CD4-positive, alpha-beta T cell treated with Interleukin-10 for 1 hour (primary cell): Measurements from ENCODE around the gene DPH5.

Experiments used
- DNase-seq: peaks from one replicate; pipeline ENCODE4 v3.0.0-alpha.2; 2020

DPH5 gene

DNA sequence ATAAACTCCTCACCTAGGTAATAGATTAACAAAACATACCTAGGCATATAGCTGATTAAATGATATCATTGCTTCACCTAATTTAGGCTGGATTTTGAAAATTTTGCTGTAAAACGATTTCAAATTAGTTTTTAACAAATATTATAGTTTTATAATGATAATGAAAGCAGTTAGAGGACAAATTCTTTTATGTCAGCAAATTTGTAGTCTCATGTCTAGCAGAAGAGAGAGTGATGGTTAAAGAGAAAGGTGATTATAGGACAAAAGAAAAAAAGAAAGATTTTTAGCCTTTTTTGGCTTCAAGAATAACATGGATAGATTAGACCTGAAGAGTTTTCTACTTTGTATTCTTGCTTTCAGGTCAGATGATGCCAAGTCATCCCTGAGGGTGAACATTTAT, 3.6 kb upstream of the DPH5 start:
- no peak for DNase-seq

DNA sequence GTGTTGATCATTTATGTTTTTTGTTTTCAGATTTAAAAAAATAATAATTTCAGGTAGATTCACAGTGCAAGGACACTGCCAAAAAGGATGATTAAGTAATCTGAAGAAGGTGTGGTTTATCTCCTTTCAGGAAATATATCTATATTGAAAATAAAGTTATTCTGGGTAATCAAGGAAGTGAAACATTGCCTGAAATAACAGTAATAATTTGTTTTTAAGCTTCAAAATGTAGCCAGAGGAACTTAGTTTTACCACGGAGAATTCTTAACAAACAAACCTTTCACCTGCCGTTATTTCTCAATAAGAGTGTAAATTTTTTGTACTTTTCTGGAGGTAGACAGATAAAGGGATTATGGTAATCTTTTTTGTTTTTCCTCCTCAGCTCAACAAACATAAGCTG, 2.9 kb upstream of the DPH5 start:
- no peak for DNase-seq

DNA sequence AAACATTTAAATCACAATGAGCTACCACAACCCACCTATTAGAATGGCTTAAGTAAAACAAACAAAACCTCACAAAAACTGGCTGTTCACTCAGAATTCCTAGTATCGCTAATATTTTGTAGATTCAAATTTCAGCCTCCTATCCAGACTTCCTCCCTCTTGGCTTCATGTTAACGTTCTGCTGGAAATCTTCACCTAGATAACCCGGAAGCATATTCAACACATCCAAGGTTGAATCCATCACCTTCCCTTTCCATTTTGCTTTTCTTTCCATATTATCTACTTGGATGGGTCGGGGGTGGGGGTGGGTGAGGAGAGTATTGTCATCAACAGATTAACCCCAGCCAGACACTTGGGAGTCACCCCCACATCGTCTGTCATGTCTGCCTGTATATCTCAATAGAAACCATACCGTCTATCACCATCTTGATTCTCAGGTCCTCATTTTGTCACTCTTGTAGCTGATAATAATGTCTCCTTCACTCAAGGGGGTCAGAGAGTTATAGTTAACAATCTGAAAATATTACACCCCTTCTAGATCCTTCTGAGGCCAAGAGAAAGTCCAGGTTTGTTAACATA, 1.7 kb upstream of the DPH5 start:
- DNase-seq = no peak

DNA sequence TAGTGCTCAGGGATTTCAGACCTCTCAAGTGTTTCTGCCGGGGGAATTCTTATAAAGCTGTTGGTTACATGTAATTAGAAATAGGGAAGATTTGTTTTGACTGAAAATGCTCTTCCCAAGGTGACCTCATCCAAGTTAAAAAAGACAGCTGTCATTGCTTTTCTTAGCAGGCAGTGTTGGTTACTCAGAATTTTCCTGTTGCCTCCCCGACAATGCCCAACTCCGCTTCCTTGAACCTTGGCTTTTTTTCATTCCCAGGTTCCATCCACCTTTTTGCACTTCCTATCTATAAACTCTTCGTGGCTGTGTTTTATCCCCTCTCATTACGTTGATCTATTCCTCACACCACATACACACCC, 825 bp upstream of the DPH5 start:
- DNase-seq = no peak

DNA sequence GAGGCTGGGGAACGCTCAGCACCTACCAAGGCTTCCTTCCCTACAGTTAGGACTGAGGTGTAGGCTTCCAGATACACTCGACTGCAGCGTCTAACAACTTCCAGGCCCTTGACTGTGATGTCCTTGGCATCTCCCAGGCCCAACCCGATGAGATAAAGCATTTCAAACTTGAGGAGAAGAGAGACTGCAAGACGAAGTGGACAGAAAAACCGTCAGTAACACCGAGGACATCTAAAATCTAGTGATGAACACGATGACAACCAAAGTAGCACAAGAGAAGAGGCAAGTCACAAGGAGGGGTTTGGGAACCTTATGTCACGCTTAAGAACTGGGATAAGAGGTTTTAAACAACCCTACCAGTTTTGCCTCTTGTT, 314 bp downstream of the DPH5 start:
- DNase-seq = peak; percentile 39

DNA sequence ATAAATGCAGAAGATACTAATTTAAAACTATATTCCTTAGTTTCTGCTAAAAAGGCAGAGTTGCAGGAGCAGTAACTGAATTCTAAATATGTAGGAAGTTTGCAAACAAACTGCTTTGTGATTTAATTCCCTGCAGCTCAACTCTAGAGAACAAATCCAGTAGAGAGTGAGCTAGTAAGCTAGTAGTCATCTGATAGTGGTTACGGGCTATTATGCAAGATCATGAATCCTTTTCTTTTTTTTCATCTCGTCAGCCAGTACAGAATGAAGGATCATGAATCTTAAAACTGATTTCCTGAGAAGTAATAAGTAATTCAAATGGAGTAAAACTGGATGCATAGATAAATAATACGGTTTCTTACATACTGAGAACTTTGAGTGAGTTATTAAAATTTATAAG, 3.3 kb downstream of the DPH5 start:
- DNase-seq = no peak

DNA sequence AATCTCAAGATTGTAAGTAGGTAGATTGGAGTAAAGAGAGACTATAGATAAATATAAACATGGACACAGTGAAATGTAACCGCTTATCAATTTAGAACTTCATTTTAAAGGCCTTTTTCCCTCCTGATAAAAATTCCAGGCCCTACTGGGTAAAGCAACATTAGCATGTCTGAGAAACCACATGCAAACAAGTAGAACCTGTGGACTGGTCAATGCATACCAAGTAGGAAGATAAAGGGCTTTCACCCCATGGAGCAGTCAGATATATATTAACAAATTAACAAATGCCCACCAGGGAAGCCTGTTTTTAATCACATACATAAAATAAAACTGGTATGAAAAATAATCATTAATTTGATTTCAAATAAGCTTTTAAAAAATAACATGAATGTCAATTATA, 8.1 kb downstream of the DPH5 start:
- no peak for DNase-seq

DNA sequence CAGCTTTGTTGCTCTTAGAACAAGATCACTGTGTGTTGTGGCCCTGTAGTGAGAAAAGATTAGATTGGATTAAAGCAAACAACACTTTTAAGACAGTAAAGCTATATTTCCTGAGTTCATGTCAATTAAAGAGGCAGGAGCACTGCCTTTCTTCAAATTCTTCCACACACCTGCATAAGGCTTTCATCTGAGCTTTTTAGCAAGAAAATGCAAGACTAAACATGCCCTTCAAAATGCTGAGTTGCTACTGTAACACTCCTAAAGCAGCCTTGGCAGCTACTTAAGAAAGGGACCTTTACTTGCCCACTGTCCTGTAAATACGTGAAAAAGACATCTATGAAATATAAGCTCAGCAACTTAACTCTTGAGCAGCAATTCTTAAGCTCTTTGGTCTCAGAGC, 11.8 kb downstream of the DPH5 start:
- DNase-seq = no peak

DNA sequence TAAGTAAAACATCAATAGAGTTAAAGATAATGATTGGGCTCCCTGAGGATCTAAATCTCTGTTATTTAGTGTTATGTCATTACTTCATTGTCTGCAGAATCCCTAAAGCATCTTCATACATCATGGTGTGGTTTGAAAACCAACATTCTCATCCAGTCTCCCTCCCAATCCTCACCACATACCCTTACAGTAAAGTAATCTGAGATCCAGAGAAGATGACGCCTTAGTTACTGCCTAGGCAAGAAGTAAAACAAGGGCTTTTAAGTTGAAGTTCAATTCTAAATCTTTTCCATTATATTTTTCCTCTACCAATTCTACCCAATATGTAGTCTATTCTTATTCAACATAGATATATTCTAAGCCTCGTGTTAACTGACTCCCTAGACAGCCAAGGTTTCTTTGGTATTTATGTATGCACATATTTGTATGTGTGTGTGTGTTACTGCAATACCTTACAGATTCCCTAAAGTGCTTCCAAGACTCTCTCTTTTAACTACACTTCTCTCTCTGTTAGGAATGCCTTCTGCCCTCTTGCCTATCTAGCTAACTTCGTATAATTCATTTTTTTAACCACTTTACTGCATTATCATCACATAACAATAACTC, 17.3 kb downstream of the DPH5 start:
- DNase-seq = no peak

DNA sequence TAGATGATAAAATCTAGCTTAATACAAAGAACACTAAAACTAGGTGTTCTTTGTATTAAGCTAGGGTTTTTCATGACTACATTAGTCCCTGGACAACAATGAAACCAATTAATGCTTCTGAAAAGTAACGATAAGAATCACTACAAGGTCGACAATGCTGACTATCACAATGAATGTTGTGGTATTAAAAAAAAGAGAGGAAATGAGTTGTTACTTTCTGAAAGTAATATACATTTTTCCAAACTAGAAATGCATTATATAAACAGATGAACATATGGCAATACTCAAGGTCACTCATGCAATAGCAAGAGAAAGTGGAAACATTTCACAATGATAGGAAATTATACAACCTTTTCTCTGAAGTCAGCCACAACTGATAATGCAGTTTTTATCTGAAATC, 19.0 kb downstream of the DPH5 start:
- no peak for DNase-seq

DNA sequence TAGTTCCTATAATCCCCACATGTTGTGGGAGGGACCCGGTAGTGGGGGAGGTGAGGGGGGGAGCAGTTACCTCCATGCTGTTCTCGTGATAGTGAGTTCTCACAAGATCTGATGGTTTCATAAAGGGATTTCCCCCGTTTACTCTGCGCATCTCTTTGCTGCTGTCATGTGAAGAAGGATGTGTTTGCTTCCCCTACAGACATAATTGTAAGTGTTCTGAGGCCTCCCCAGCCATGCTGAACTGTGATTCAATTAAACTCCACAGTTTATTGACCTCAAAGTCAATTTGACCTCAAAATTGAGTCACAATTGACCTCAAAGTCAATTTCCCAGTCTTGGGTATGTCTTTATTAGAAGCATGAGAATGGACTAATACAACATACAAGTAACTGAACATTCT, 19.7 kb downstream of the DPH5 start:
- peak; percentile 39 for DNase-seq

DNA sequence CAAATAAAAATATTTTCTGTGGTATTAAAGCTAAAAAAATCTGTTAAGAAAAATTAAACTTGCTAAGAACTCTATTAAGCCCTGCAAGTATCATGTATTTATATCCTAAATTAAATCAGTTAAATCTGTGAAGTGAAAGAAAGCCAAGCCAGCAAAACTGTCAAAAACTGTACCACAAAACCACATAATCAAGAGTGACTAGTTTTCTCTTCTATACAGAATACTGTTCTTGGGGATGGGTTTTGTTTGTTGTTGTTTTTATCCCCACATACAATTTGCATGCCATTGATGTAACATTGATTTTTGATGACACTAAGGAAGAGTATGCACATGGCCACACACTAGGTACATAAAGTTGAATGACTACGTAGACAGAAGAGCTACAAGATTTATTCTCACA, 20.4 kb downstream of the DPH5 start:
- peak; percentile 28 for DNase-seq

DNA sequence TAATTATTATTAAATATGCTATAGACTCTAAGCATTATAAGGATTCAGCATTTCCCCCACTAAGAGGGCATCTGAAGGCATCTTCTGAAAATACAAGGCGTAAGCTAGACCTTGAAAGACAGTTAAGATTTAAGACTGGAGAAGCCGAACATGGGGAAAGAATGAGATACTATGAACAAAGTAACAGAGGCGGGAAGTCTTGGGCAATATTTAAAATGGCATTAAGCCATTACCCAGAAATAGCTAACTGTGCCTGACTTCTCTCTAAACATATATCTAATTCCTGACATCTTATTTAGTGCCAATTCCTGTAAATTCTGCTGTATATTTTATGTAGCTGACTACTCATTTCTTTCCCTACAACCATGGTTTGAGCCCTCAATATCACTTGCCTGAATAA, 20.9 kb downstream of the DPH5 start:
- no peak for DNase-seq

DNA sequence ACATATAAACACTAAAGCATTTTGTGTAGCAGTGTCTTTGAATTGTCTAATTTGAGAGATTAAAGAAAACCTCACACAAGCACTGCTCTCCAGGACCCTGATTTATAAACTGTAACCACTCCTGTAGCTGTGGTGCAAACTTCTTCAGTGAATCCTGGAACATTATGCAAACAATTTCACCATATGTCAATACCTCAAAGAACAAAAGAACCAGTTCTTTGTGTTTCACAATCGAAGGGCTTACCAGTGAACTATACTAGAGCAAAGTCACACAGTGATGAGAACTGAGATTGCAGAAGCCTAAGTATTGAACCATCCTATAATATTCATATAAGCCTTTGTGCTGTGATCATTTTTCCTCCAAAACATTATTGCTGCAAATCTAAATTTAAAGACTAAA, 21.5 kb downstream of the DPH5 start:
- no peak for DNase-seq

DNA sequence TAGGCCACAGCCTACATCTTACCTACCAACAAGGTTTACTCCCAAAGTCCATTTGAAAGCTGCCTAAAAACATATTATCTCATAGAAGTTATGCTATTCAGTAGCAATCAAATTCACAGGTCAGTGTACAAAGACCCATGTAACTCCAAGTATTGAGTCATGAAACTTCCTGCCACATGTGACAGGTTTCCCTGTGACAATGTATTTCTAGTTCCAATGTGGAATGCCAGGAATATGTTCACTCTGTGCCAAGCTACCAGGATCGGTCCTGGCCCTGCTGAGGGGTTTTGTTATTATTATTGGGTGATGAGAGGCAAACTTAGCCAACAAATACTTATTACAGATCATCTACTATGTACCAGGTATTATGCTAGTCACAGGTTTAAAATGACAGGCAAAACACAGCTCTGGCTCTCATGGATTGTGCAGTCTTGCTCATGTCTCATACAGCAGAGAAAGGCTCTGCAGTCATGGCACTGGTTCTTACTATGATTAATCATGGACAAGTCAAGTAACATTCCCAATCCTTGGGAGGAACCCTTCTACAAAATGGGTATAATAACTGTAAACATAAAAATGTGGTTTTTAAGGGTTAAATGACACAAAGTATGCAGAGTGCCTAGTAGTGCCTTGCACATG, 22.5 kb downstream of the DPH5 start:
- DNase-seq = no peak

DNA sequence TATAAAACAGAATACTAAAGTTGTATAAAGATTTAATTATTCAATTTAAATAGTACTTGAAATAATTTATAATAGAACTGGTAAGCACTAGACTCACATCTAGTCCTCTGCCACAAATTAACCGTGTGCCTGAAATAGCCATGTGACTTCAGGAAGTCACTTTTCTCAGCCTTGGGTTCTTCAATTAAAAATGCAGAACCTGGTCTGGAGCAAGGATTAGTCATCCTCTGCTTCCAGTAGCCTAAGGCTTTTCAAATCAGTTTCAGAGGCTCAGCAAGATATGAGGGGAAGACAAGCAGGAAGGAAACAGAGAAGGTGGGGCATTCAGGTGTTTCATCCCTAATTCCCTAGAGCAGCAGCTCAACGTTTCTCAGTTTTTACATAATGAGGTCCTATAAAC, 23.0 kb downstream of the DPH5 start:
- DNase-seq = no peak

DNA sequence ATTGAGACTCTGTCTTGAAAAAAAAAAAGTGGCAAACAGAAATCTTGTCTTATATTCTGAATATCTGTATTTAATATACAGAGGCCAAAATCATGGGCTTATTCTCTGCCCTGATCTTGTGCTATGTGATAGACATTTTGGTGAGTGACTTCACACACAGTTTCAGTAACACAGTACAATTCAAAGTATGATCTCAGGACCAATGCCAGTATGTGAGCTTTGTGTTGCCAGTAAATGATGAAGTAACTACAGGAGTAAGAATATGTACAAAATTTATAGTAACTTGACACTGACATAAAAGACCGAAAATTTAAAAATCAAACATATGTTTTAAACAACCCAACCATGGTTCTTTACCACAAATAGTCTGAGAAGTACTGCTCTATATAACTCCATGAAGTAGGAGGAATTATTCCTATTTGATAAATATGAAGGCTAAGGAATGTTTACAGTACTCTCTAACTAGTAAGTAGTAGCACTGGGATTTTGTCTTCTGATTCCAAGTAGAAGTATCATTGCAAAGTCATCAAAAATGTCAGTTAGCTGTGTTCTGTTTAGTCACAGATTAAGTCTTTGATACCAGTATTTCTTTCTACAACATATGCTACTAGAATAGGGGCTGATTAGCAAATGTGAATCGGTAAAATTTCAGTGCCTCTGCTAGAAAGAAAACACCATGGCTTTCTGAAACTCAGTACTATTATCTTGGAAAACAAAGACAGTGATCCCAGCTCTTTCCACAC, 25.3 kb downstream of the DPH5 start:
- no peak for DNase-seq

DNA sequence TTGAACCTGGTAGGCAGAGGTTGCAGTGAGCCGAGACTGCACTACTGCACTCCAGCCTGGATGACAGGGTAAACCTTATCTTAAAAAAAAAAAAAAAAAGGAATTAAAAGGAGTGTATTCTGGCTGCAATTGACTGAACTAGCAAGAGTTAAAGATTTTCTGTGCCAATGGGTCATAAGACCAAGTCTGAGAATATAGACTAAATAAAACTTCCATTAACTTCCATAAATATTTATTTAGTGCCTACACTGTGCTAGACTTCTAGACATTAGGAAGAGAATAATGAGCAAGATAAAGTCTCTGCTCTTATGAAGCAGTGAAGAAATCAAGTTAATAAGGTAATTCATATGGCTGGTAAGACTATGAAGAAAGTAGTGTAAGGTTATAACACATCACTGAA, 27.2 kb downstream of the DPH5 start:
- no peak for DNase-seq

DNA sequence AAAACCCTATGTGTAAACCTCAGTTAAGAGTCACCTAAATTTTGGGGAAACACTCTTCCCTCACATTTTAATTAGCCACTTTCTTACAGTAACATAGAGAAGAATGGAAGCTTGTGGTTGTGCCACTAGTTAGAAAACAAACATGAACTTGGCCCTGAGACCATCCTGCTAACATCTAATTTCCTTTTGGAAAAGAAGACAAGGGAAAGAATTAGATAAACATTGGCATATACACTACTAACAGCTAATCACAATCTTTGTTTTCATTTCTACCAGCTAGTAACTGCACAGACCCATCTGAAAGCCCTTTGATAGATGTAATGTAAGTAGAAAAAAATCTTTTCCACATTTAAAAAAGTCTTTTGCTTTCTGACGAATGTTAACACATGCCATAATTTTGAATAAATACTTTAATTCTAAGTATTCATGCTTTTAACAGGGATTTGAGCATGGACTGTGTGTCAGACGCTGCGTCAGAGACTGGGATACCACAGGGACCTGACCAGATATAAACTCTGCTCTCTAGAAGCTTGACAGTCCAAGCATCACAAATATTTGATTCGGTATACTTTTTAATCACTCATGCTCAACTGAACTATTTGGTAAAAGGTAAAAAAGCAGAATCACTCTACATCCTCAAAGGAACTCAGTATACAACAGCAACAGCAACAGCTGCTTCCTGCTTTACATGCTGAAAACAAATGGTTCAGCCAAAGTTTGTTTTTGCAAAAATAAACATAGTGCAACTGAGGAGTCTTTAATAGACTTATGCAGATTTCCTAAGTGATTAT, 30.2 kb downstream of the DPH5 start:
- no peak for DNase-seq

DNA sequence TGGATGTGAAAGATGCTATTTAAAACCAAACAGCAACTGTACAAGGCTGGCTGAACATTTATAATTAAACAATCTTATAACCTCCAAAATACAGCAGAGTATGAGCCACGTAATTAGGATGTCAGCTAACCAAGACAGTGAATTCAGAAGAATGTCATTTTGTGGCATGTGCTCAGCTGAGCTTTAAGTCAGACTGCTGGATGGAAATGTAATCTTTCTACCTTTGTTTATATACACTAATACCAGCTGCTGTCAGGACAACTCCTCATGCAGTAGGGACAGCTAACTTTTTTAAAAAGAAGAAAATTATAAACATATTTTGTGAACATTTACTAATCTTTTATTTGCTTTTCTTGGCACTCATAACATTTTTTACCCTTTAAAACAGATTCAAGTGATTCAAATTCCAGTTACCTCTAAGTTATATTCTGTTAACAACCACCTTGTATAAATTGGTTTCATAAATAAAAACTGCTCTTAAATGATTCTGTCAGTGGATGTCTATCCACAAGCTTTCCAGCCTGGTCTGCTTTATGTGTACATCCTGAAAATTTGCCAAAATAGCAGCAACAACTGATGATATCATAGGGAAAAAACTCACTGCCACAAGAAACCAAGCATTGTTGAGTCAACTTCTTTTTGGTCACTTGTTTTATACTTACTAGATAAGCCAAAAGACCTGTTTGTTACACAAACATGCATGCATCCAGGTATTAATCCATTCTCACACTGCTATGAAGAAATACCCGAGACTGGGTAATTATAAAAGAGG, 36.1 kb downstream of the DPH5 start:
- DNase-seq = no peak

DNA sequence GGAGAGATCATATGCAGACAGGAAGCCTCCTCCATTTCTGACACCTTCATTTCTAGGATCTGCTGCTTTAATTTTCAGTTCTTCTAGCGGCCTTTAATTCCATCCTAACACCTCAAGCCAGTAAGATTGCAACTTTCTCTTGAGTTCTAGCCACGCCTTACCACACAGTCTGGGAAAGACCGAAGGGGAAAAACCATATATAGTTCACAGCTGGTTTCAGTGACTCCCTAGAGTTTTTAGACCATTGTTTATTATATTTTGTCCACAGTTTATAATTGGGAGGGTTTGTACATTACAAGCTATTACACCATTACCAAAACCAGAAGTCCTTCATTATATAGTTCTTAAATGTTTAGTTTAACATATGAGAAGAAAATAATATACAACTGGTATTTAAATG, 37.5 kb downstream of the DPH5 start:
- no peak for DNase-seq

DNA sequence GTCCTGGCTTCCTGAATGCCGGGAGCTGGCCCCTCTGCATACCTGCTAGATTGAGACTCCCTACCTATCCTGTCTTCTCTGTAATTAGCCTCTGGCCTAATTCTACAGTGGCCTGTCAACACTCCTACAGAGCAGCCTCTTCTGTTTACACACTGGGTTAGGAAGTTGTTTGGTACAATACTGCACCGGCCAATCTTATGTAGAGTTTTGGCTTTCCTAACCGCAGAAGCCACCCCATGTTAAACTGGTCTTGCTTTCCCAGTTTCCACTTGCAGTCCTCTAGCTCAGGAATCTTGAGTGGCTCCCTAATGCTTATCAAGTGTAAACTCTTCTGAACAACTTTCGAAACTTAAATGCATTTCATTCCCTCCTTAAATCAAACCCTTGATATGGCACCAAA, 42.8 kb downstream of the DPH5 start:
- no peak for DNase-seq

DNA sequence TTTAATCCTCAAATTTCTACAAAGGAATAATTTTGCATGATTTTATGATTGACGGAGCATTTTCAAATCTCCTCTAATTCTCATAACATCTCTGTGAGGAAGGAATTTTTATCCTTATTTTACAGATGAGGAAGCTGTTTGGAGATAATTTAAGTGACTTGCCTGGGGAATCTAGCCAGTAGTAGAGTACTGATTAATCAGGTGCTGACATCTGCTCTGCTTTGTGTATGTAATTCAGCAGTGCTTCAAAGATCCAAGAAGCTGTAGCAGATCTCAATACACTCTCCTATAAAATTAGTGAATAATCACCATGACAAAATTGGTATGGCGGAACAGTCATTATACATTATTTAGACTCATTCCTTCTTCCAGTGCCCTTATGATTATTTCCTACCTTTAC, 46.0 kb downstream of the DPH5 start:
- no peak for DNase-seq
